K562 (cell line): ENCODE measurements around the gene FKBP1B. TPM values are rescaled to one million over a fixed set of nuclear protein-coding genes. Genes with fewer than 3 reads are reported as not detected.

Source experiments
- CBX8 ChIP-seq: fragments of 200-600 bp; sonication (generic); IDR thresholded peaks from 2 replicates; pipeline ENCODE4 v1.6.1; 2012; ENCODE audit warnings: borderline replicate concordance, mixed run types, low read depth, mild to moderate bottlenecking, moderate library complexity, mixed read lengths, low read length, control low read depth, inconsistent platforms; ENCODE audit not compliant: poor library complexity, severe bottlenecking; ENCODE audit errors: extremely low read depth
- CHD1 ChIP-seq: fragments of 200-600 bp; sonication (generic); IDR thresholded peaks from one replicate; pipeline ENCODE4 v1.6.1; 2012; ENCODE audit warnings: mild to moderate bottlenecking, moderate library complexity, low read length, inconsistent platforms
- CHD4 ChIP-seq: fragments of 200-600 bp; sonication (generic); IDR thresholded peaks from 3 replicates; pipeline ENCODE4 v1.6.1; 2012; ENCODE audit warnings: low read depth, mild to moderate bottlenecking, mixed read lengths, low read length, inconsistent platforms; ENCODE audit not compliant: insufficient read depth, insufficient replicate concordance, poor library complexity, severe bottlenecking
- CTBP1 ChIP-seq: fragments of 450-650 bp; IDR thresholded peaks from 2 replicates; pipeline ENCODE4 v1.6.1; 2016; ENCODE audit warnings: borderline replicate concordance
- CXXC5 ChIP-seq: fragments of 250-450 bp; sonication (Bioruptor Pico); IDR thresholded peaks from 2 replicates; pipeline ENCODE4 v1.8.0; 2022; ENCODE audit warnings: inconsistent platforms, mild to moderate bottlenecking, moderate library complexity
- FOXA3 ChIP-seq, 2 experiments: fragments of 450-650 bp in 1 of 2; sonication (generic) in 1 of 2; formaldehyde crosslinking; IDR thresholded peaks in 1 of 2; conservative IDR thresholded peaks in 1 of 2; 2 replicates each; pipeline versions ENCODE4 v1.4.0 to v1.8.0; 2020 to 2022; ENCODE audit warnings: mild to moderate bottlenecking in 2 of 2, missing genetic modification reagents in 1 of 2
- FOXJ2 ChIP-seq: fragments of 200-800 bp; sonication (Bioruptor generic); IDR thresholded peaks from 2 replicates; pipeline ENCODE4 v1.6.1; 2016; ENCODE audit warnings: missing genetic modification characterization, missing compliant biosample characterization
- KDM1A ChIP-seq, 2 experiments: fragments of 450-650 bp; IDR thresholded peaks; 2 replicates each; pipeline ENCODE4 v1.6.1; 2016; ENCODE audit warnings: mild to moderate bottlenecking in 2 of 2
- KHSRP ChIP-seq: fragments of 450-650 bp; IDR thresholded peaks from 2 replicates; pipeline ENCODE4 v1.6.1; 2017
- KLF1 ChIP-seq: fragments of 450-650 bp; IDR thresholded peaks from 2 replicates; pipeline ENCODE4 v1.6.1; 2016; ENCODE audit warnings: missing genetic modification characterization, missing compliant biosample characterization
- MECOM ChIP-seq: fragments of 250-450 bp; sonication (Bioruptor Pico); IDR thresholded peaks from 2 replicates; pipeline ENCODE4 v1.8.0; 2022; ENCODE audit warnings: inconsistent platforms
- NCOA4 ChIP-seq: fragments of 450-650 bp; IDR thresholded peaks from 2 replicates; pipeline ENCODE4 v1.6.1; 2018; ENCODE audit warnings: mild to moderate bottlenecking; ENCODE audit not compliant: partially characterized antibody
- NCOA6 ChIP-seq: fragments of 450-650 bp; IDR thresholded peaks from 2 replicates; pipeline ENCODE4 v1.6.1; 2017; ENCODE audit warnings: mild to moderate bottlenecking
- PRMT5 ChIP-seq: sonication (generic); formaldehyde crosslinking; IDR thresholded peaks from 2 replicates; pipeline ENCODE4 v1.5.0; 2020; ENCODE audit warnings: missing genetic modification reagents
- PRPF4 ChIP-seq: fragments of 200-400 bp; formaldehyde crosslinking; IDR thresholded peaks from one replicate; pipeline ENCODE4 v1.6.1; 2017; ENCODE audit warnings: low read length, low read depth, mild to moderate bottlenecking; ENCODE audit not compliant: insufficient read depth, poor library complexity, severe bottlenecking
- SRSF3 ChIP-seq: fragments of 200-400 bp; formaldehyde crosslinking; IDR thresholded peaks from 2 replicates; pipeline ENCODE4 v1.6.1; 2016; ENCODE audit warnings: mild to moderate bottlenecking, low read length, moderate library complexity; ENCODE audit not compliant: insufficient read depth
- TOE1 ChIP-seq, 2 experiments: fragments of 450-650 bp in 1 of 2; sonication (generic) in 1 of 2; formaldehyde crosslinking in 1 of 2; IDR thresholded peaks; 2 replicates each; pipeline versions ENCODE4 v1.7.1 to v1.8.0; 2016 to 2022; ENCODE audit warnings: borderline replicate concordance in 2 of 2, mild to moderate bottlenecking in 2 of 2, antibody characterized with exemption in 1 of 2, inconsistent platforms in 1 of 2, low read depth in 1 of 2, missing genetic modification reagents in 1 of 2, moderate library complexity in 1 of 2
- ZNF354B ChIP-seq: fragments of 250-450 bp; sonication (Bioruptor Pico); IDR thresholded peaks from 2 replicates; pipeline ENCODE4 v1.4.0; 2020
- ZNF436 ChIP-seq: fragments of 250-450, 450-650 bp; sonication (Bioruptor Pico); formaldehyde crosslinking; IDR thresholded peaks from 2 replicates; pipeline ENCODE4 v1.7.0; 2020; ENCODE audit warnings: mild to moderate bottlenecking
- ZNF518B ChIP-seq: fragments of 250-450 bp; sonication (Bioruptor Pico); IDR thresholded peaks from 2 replicates; pipeline ENCODE4 v1.5.0; 2021; ENCODE audit warnings: mild to moderate bottlenecking, moderate library complexity
- polyA plus RNA-seq, 8 experiments: library from polyadenylated mRNA; depleted of rRNA in 4 of 8; stranded (reverse) in 5 of 8; unstranded in 3 of 8; fragments of >200 nt; fragmentation: Nextera tagmentation in 2 of 8; fragmentation: Illumina TruSeq in 1 of 8; extraction: Ambion mirVana in 2 of 8; extraction: Trizol in 1 of 8; gene quantifications; 2 replicates each; pipeline versions ENCODE4 v1.2.1 to v1.2.3, GENCODE V29; 2011 to 2014; ENCODE audit warnings: inconsistent platforms in 1 of 8, missing spikeins in 1 of 8
- total RNA-seq, 7 experiments: library from RNA; depleted of rRNA in 6 of 7; stranded (reverse); fragments of >200 nt in 6 of 7; fragmentation: Illumina TruSeq in 2 of 7; extraction: Trizol in 2 of 7; gene quantifications; 2 replicates each; pipeline versions ENCODE4 v1.2.1 to v1.2.3, GENCODE V29; 2011 to 2021; ENCODE audit warnings: low replicate concordance in 1 of 7
- TF ChIP-seq, protein P1 (sequence below): sonication (generic); IDR thresholded peaks from 2 replicates; pipeline ENCODE4 v1.6.1; 2016
- TF ChIP-seq, protein P2 (sequence below), 2 experiments: fragments of 450-650 bp in 1 of 2; sonication (generic) in 1 of 2; formaldehyde crosslinking; conservative IDR thresholded peaks; 2 replicates each; pipeline versions ENCODE4 v1.4.0 to v1.8.1; 2020 to 2022; ENCODE audit warnings: mild to moderate bottlenecking in 1 of 2, missing genetic modification reagents in 1 of 2

Gene FKBP1B
- total and polyA plus RNA-seq, 9 of the 15 experiments (the other 6 are each of a cell fraction or from before 2014, with no cell fraction given): 0.58 to 9.4 (median 1.6) TPM

DNA sequence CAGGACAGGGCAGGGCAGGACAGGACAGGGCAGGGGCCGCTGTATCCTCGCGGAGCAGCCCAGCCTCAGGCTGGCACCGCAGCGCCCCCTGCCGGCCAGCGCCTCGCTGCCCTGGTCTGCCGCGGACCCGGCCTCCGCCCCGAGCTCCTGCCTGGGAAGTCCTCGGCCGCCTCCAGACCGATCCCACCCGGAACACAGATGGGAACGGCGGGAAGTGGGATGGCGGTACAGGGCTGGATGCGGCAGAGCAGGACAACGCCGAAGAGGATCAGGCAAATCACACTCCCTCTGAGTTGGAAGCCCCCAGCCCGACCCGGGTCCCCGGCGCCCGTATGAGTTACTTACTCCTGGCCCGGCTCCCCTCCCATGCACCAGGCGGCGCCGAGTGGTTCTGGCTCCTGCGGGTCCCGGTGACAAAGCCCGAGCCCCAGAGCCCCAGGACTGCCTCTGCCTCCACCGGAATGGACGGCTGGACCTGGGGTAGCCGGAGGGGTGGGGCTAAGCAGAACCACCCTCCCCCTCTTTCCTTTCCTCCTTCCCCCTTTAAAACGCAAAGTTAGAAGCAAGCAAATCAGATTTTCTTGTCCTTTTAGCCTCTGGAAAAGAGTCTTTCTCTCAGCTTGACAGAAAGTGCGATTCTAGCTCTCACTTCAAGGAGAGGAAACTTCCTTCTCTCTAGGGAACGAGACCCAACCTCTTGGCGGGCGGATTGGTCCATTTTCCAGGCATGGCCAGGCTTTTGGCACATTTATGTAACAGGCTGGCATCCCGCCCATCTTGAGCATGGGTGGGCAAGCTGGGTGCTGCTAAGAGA, 35.1 kb downstream of the FKBP1B start, which contains the start of gene TP53I3 (continued):
- TF ChIP-seq CBX8: no peak
- no peak for TF ChIP-seq SRSF3
- TF ChIP-seq KHSRP: no peak
- TF ChIP-seq ZNF354B (CRISPR knock-in tag): no peak
- TF ChIP-seq, protein P1, sequence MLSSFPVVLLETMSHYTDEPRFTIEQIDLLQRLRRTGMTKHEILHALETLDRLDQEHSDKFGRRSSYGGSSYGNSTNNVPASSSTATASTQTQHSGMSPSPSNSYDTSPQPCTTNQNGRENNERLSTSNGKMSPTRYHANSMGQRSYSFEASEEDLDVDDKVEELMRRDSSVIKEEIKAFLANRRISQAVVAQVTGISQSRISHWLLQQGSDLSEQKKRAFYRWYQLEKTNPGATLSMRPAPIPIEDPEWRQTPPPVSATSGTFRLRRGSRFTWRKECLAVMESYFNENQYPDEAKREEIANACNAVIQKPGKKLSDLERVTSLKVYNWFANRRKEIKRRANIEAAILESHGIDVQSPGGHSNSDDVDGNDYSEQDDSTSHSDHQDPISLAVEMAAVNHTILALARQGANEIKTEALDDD: no peak
- TF ChIP-seq FOXJ2 (tag): no peak; the same call in 1 of the 2 replicates
- TF ChIP-seq CHD1: no peak
- TF ChIP-seq MECOM (CRISPR knock-in tag): no peak
- TF ChIP-seq ZNF436 (CRISPR knock-in tag): no peak
- no peak for TF ChIP-seq NCOA4
- TF ChIP-seq TOE1 (IDR thresholded peaks at IDR 0.05; ENCODE audit: borderline replicate concordance): 0 out of 2 replicates have a peak, but pooled peaks have one; percentile 78
- no peak for TF ChIP-seq TOE1 (CRISPR knock-in tag; IDR thresholded peaks at IDR 0.05; ENCODE audit: borderline replicate concordance, low read depth)
- TF ChIP-seq FOXA3 (CRISPR knock-in tag; conservative IDR thresholded peaks at IDR 0.05 in 1 of 2, IDR thresholded peaks at IDR 0.05 in 1 of 2): peak in 1 of 2 experiments; percentile 80; a peak in 1 of 4 replicates
- peak; percentile 87 for TF ChIP-seq CTBP1
- TF ChIP-seq PRMT5 (CRISPR knock-in tag): no peak
- no peak for TF ChIP-seq ZNF518B
- TF ChIP-seq PRPF4: no peak
- TF ChIP-seq, protein P2, sequence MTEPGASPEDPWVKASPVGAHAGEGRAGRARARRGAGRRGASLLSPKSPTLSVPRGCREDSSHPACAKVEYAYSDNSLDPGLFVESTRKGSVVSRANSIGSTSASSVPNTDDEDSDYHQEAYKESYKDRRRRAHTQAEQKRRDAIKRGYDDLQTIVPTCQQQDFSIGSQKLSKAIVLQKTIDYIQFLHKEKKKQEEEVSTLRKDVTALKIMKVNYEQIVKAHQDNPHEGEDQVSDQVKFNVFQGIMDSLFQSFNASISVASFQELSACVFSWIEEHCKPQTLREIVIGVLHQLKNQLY (CRISPR knock-in tag; conservative IDR thresholded peaks at IDR 0.05): 0 out of 4 replicates have a peak, but pooled peaks of 1 of the 2 experiments have one; percentile 41
- TF ChIP-seq CXXC5 (CRISPR knock-in tag): peak; percentile 60; the same call in 1 of the 2 replicates
- peak; percentile 58; the same call in 1 of the 2 replicates for TF ChIP-seq KLF1 (tag)
- TF ChIP-seq KDM1A (IDR thresholded peaks at IDR 0.05): no peak
- no peak for TF ChIP-seq NCOA6
- no peak for TF ChIP-seq CHD4
